GM19193 (cell line): ENCODE measurements around the gene LDLRAD1.

Experiments
- POLR2A ChIP-seq: IDR thresholded peaks from 4 replicates; pipeline ENCODE4 v1.6.1; 2011; ENCODE audit not compliant: insufficient read depth, insufficient read length; ENCODE audit errors: extremely low read depth

LDLRAD1 gene

GRCh38 chr1:53979712-53980450 lies 38.1 kb downstream of the LDLRAD1 start:
- no peak for TF ChIP-seq POLR2A

- no peak for TF ChIP-seq POLR2A
These were observed 42.1 kb downstream of the LDLRAD1 start for GRCh38 chr1:53975861-53976260.

- no peak for TF ChIP-seq POLR2A
These were observed 46.3 kb downstream of the LDLRAD1 start for GRCh38 chr1:53971718-53972117.

GRCh38 chr1:53968125-53968513 lies 49.9 kb downstream of the LDLRAD1 start:
- TF ChIP-seq POLR2A = no peak

GRCh38 chr1:53967409-53968124 lies 50.4 kb downstream of the LDLRAD1 start:
- no peak for TF ChIP-seq POLR2A

- TF ChIP-seq POLR2A = no peak
These were observed 51.2 kb downstream of the LDLRAD1 start for GRCh38 chr1:53966794-53967193.

GRCh38 chr1:53964109-53964508 lies 53.9 kb downstream of the LDLRAD1 start:
- TF ChIP-seq POLR2A = no peak

- no peak for TF ChIP-seq POLR2A
These were observed 54.5 kb downstream of the LDLRAD1 start for GRCh38 chr1:53963460-53963859.

GRCh38 chr1:53962395-53962794 lies 55.6 kb downstream of the LDLRAD1 start:
- TF ChIP-seq POLR2A = no peak

GRCh38 chr1:53959664-53960250 lies 58.2 kb downstream of the LDLRAD1 start:
- no peak for TF ChIP-seq POLR2A
